WI38 (cell line): Measurements from ENCODE around the gene TRAFD1.

Experiments
- H3K4me3 ChIP-seq: 2 replicates; pipeline ENCODE4 v1.5.1; 2011; ENCODE audit warnings: low read depth, mild to moderate bottlenecking, control low read depth, low read length
- TF ChIP-seq, protein P1 (sequence below): IDR thresholded peaks from 2 replicates; pipeline ENCODE4 v1.5.1; 2012; ENCODE audit warnings: low read depth, mild to moderate bottlenecking, control low read depth, low read length

The TRAFD1 gene

DNA sequence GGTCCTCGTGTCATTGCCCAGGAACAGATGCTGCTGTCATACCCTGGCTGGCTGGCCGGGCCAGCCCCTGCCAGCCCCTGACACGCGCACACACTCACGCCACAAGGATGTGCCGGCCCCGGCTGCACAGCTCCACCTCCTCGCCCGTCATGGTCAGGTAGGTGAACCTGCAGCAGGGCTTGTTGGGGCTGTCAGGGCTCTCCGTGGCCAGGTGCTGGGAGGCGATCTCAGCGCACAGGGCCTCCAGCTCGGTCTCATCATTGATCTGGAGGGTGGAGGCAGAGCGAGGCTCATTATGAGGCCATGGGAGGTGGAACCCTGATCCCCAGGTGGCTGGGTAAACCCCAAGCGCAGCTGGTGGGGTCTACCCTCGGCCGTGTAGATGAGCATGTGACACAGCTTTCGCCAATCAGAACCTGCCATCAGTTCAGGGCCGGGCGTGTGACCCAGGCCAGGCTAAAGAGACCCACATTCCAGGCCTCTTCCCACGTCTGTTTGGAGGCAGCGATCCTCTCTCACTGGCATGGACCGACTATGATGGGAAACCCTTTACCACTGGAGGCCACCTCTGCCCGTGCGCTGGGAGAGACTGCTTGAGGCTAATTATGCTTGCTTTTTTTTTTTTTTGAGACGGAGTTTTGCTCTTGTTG lies 38.8 kb downstream of the TRAFD1 start:
- H3K4me3 ChIP-seq = no peak overlapping the region
- TF ChIP-seq, protein P1, sequence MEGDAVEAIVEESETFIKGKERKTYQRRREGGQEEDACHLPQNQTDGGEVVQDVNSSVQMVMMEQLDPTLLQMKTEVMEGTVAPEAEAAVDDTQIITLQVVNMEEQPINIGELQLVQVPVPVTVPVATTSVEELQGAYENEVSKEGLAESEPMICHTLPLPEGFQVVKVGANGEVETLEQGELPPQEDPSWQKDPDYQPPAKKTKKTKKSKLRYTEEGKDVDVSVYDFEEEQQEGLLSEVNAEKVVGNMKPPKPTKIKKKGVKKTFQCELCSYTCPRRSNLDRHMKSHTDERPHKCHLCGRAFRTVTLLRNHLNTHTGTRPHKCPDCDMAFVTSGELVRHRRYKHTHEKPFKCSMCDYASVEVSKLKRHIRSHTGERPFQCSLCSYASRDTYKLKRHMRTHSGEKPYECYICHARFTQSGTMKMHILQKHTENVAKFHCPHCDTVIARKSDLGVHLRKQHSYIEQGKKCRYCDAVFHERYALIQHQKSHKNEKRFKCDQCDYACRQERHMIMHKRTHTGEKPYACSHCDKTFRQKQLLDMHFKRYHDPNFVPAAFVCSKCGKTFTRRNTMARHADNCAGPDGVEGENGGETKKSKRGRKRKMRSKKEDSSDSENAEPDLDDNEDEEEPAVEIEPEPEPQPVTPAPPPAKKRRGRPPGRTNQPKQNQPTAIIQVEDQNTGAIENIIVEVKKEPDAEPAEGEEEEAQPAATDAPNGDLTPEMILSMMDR = no peak

DNA sequence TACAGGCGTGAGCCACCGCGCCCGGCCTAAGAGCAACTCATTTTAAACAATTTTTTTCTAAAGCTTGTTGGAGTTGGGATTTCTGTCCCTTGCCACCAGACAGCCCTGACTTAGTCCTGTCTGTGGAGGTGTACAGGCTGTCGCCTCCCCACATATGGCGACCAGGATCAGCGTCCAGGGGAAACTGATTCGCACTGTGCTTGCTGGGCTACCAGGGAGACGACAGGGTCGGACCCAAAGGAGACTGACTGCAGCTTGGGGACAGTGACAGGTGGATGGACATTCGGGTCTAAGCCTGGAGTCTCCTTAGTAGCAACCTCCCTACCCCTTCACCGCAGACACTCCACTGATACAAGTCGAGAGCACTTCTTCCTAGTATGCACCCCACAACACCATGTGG lies 40.3 kb downstream of the TRAFD1 start:
- no peak overlapping the region for H3K4me3 ChIP-seq
- TF ChIP-seq, protein P1 = no peak

DNA sequence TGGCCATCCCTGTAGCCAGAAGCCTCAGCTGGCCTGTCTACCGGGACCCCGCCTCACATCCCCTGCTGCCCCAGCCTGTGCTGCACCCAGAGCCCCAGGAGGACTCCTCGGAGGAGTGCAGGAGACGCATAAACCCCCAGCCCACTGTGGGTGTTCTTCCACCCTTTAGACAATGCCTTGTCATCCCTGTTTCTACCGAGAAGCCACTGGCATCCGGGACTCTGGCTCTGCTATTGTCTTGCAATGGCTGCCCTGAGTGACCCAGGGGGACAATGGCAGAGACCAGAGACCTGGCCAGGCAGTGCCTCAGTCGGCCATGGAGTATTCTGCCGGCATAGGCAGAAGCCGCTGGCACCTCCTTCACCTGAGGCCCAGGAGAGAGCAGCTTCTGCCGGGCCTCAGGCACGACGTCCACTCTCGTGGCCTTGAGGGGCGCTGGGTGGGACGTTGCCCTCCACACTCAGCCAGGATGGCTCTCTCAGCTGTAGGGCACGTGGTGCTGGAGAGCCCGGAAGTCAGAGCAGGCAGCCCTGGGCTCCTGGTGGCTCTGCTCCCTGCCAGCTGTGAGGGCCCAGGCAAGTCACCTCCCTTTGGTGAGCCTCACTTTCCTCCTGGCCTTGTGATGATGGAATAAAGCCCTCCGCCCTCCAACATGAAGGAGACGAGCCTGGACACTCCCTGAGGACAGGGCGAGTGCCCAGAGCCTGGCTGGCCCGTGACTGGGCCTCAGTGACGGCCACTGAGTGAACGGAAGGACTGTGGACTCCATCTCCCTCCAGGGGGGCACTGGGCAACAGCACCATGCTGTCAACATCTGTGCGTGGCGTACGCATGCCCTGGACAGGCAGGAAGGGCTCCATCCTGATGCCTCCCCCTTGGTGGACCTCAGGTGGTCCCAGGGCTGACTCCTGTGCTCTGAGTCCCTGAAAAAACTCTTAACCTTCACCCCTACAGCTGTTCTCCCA lies 41.0 kb downstream of the TRAFD1 start:
- TF ChIP-seq, protein P1 = no peak
- H3K4me3 ChIP-seq = no peak overlapping the region

DNA sequence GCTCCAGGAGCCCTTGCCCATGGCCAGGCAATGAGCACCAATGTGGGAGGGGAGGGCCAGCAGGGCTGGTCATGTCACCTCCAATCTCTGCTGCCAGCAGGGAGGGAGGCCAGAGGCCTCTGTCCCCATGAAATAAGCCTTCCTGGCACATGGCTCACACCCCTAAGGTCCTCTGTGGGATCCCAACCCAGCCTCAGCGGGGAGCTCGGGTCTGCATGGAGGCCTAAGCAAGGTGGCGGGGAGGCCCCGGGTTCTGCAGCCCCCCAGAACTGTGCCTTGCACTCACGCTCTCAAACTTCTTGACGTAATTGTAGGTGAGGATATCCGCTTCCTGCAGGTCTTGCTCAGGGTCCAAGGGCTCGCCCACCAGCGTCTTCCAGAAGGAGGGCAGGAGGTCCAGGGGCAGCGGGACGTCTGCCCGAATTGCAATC lies 41.7 kb downstream of the TRAFD1 start:
- TF ChIP-seq, protein P1 = no peak
- H3K4me3 ChIP-seq = no peak overlapping the region

DNA sequence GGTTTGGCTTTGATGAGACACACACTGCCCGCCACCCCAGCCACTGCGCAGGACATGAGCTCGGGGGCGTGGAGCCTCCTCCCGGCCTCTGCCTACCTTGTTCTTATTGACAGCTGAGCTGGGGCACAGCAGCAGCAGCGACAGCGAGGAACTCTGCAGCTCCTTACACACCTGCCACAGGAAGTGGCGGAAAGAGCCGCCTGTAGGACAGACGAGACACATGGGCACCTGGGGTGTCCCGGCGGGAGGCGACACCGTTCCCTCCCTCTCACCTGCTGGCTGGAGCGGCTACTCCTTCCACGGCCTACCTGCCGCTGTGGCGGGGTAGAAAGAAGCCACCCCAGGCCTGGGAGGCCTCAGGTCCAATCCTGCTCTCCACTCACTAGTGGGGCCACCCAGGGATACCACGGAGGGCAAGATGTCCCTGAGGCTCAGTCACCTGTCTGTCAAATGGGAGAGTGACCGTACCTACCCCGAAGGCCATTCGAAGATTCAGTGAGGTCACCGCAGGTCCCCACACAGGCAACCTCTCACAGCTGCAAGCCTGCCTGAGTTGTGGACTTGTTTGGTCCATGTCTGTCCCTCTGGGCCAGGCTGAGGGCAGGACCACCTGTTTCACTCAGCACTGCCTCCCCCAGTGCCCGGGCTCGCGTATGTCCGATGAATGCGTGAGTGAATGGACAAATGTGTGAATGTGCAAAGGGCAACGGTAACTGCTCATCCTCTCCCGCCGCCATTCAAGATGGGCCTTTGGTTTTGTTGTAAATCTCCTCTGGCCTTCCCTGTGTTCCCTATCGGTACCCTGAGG lies 42.6 kb downstream of the TRAFD1 start:
- no peak overlapping the region for H3K4me3 ChIP-seq
- TF ChIP-seq, protein P1 = no peak

DNA sequence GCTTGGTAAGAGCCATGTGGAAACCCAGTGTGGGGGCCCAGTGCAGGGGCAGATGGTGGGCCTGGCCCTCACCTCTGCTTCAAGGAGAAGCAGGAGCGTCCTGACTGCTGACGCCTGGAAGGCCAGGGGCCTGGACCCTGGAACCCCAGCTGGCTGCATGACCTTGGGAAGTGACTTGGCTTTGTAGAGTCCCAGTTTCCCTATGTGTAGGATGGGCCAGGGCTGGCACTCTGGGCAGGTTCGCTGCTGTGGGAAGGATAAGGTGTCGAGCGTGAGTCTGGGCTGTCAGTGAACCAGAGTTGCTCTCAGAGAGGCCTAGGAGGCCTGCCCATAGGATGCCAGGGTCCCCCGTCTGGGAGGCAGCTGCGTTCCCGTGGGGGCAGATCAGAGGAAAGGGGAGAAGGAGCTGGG lies 43.2 kb downstream of the TRAFD1 start:
- TF ChIP-seq, protein P1 = no peak

More for the DNA sequence above, 43.2 kb downstream of the TRAFD1 start:
- H3K4me3 ChIP-seq = no peak overlapping the region
